Body of pancreas (tissue), 4 donors: ENCODE measurements around the gene DDRGK1.

ENCODE experiments used
- POLR2A ChIP-seq, 3 donors: fragments of 450-650 bp; IDR thresholded peaks; one replicate each; pipeline ENCODE4 v1.6.1; 2016; ENCODE audit warnings: antibody characterized with exemption in 3 of 3, mild to moderate bottlenecking in 2 of 3
- TF ChIP-seq, protein P1 (sequence below), 7 experiments: fragments of 450-650 bp in 4 of 7; fragments of 200-600 bp in 3 of 7; sonication (generic) in 3 of 7; IDR thresholded peaks; one replicate each; pipeline ENCODE4 v1.5.1; 2016 to 2019; ENCODE audit warnings: antibody characterized with exemption in 7 of 7

DNA sequence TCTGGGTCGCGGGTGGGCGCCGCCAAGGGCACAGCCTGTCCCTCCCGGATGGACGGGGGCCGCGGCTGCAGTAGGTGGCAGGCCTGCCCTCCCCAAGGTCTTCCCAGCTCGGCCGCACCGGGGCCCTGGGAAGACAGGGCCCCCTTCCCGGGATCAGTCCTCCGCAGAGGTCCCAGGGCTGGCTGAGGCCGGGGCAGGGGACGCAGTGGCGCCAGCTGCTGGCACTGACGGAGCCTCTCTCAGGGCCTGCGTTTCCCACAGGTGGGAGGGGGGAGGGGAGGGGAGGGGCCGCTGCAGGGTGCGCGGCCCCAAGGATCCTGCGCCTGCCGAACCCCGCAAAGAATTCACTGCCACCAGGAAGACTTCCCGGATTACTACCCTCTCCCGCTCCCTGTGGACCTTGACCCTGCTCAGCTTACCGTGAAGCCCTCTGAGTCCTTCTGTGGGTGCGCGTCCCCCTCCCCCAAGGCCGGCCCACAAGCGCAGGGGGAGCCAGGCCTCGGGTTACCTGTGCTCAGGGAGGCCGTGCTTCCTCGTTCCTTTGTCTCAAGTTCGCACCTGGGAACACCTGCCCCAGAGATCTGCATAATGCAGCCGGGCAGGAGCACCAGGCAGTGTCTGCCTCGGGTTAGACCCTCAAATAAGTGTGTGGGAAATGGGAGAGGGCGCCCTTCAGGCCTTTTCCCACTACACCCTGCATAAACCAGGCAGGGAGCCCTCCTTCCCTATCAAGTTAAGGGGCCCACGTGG, 36.2 kb downstream of the DDRGK1 start:
- TF ChIP-seq, protein P1, sequence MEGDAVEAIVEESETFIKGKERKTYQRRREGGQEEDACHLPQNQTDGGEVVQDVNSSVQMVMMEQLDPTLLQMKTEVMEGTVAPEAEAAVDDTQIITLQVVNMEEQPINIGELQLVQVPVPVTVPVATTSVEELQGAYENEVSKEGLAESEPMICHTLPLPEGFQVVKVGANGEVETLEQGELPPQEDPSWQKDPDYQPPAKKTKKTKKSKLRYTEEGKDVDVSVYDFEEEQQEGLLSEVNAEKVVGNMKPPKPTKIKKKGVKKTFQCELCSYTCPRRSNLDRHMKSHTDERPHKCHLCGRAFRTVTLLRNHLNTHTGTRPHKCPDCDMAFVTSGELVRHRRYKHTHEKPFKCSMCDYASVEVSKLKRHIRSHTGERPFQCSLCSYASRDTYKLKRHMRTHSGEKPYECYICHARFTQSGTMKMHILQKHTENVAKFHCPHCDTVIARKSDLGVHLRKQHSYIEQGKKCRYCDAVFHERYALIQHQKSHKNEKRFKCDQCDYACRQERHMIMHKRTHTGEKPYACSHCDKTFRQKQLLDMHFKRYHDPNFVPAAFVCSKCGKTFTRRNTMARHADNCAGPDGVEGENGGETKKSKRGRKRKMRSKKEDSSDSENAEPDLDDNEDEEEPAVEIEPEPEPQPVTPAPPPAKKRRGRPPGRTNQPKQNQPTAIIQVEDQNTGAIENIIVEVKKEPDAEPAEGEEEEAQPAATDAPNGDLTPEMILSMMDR (IDR thresholded peaks at IDR 0.05) = peak in 1 of 7 experiments; percentile 5
- TF ChIP-seq POLR2A (IDR thresholded peaks at IDR 0.05) = peak; percentile 40 to 59 (median 54)
